Prostate gland (tissue), 2 donors: ENCODE results near the gene FBXO41.

Experiments used
- CTCF ChIP-seq, 4 experiments: fragments of 200-600 bp in 2 of 4; fragments of 450-650 bp in 2 of 4; sonication (generic) in 2 of 4; IDR thresholded peaks; 1 replicate in 3 of 4; 2 replicates in 1 of 4; pipeline ENCODE4 v1.5.1; 2016 to 2019; ENCODE audit warnings: antibody characterized with exemption in 4 of 4, mild to moderate bottlenecking in 2 of 4, moderate library complexity in 2 of 4
- POLR2A ChIP-seq: fragments of 450-650 bp; IDR thresholded peaks from one replicate; pipeline ENCODE4 v1.6.1; 2016; ENCODE audit warnings: antibody characterized with exemption, mild to moderate bottlenecking
- POLR2AphosphoS5 ChIP-seq: sonication (generic); formaldehyde crosslinking; IDR thresholded peaks from one replicate; pipeline ENCODE4 v1.6.1; 2017; ENCODE audit warnings: antibody characterized with exemption

DNA sequence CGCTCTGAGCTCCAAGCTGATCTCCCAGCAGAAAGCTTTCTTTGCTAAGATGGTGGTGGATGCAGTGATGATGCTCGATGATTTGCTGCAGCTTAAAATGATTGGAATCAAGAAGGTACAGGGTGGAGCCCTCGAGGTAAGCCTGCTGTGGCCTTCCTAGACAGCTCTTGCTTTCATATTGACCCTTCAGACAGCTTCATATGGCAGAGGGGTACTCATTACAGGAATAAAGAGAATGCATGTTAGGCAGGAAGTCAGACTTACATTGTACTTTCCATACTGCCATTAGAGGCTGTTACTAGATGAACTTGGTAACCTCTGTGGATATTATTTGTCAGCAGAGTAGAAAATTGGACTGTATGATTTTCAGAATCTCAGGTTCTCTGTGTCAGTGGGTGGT lies 39.7 kb downstream of the FBXO41 start:
- TF ChIP-seq POLR2A (no peak), POLR2AphosphoS5 (no peak), CTCF (IDR thresholded peaks at IDR 0.05) (no peak)
